ENCODE results near the gene LNP1.

GRCh38 chr3:100396967-100397366, 4.4 kb upstream of the LNP1 start:
- no peak for TF ChIP-seq CTCF (IDR thresholded peaks at IDR 0.05)
- TF ChIP-seq POLR2A (IDR thresholded peaks at IDR 0.05): no peak
